GM12864 (cell line): ENCODE data around the gene KAT2B.

Source experiments
- DNase-seq: peaks from one replicate; pipeline ENCODE4 v3.0.0-alpha.2; 2011; ENCODE audit warnings: low read depth
- H3K4me3 ChIP-seq: 2 replicates; pipeline ENCODE4 v1.5.1; 2011; ENCODE audit warnings: mild to moderate bottlenecking, low read depth, low read length, control low read depth
- TF ChIP-seq, protein P1 (sequence below): IDR thresholded peaks from 2 replicates; pipeline ENCODE4 v1.5.1; 2011; ENCODE audit warnings: low read depth, mild to moderate bottlenecking, moderate library complexity, low read length, control low read depth, inconsistent platforms; ENCODE audit errors: missing control alignments

KAT2B gene

DNA sequence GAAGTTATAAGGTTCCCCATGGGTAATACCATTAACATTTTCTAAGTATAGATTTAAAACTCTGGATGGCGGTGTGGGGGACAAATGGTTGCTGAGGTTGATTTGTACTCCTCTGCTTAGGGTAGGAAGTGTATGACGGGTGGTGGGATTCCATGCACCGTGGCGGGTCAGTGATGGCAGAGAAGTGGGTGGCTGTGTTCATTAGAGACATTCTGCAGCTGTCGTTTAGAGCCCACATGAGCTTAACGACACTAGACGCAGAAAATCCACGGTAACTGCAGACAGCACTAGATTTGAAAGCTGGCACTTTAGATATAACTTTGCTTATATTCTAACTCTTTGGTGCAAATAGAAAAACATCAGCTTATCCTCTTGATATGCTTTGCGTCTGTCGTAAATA, 108.2 kb downstream of the KAT2B start:
- TF ChIP-seq, protein P1, sequence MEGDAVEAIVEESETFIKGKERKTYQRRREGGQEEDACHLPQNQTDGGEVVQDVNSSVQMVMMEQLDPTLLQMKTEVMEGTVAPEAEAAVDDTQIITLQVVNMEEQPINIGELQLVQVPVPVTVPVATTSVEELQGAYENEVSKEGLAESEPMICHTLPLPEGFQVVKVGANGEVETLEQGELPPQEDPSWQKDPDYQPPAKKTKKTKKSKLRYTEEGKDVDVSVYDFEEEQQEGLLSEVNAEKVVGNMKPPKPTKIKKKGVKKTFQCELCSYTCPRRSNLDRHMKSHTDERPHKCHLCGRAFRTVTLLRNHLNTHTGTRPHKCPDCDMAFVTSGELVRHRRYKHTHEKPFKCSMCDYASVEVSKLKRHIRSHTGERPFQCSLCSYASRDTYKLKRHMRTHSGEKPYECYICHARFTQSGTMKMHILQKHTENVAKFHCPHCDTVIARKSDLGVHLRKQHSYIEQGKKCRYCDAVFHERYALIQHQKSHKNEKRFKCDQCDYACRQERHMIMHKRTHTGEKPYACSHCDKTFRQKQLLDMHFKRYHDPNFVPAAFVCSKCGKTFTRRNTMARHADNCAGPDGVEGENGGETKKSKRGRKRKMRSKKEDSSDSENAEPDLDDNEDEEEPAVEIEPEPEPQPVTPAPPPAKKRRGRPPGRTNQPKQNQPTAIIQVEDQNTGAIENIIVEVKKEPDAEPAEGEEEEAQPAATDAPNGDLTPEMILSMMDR = no peak
- no peak overlapping the region for H3K4me3 ChIP-seq
- DNase-seq = no peak

DNA sequence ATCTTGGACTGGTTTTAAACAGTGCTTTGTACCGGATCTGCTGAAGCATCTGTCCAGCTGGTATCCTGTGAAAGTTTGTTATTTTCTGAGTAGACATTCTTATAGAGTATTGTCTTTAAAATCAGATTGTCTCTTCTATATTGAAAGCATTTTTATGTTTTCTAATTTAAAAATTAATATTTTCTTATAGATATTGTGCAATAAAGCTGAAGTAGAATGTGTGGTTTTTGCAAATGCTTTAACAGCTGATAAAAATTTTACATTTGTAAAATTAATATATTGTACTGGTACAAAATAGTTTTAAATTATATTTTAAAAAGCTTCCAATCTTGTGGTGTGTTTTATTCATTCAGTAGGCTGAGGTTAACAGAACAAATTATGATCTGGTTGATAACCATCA, 113.8 kb downstream of the KAT2B start:
- TF ChIP-seq, protein P1 = no peak
- DNase-seq = no peak
- H3K4me3 ChIP-seq = no peak overlapping the region

DNA sequence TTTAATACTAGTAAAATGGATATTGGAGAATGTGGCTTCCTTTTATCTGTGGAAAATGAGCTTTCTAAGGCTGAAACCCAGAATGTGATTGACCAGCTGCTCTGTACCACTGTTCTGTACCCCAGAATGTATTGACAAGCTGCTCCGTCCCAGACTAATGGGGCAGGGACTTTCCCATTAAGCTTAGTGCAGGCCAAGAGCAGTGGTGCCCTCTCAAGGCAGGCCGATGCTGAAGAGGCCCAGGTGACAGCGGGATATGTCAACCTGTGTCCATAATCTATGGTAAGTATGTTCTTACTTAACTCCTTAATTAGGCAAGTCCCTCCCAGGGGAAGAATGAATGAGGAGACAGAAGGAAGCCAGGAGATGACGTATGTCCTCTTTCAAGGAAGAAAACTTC, 114.7 kb downstream of the KAT2B start:
- TF ChIP-seq, protein P1 = no peak
- no peak for DNase-seq
- H3K4me3 ChIP-seq = no peak overlapping the region

DNA sequence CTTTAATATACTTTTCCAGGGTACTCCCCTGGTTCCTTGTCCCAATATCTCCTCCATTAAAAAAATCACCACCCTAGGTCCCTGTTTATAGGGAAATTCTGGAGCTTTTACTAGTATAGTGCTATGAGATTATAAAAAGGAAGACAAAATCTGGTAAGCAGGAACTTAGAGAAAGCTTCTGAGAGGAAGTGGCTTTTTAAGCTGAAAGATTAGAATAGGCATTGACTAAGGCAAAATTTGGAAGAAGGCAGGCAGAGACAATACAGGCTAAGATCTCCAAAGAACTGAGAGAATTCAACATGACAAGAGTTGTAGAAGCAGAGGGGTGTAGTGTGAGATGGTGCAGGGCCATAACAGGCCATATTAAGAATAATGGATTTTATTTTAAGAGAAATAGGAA, 120.0 kb downstream of the KAT2B start:
- TF ChIP-seq, protein P1 = no peak
- no peak for DNase-seq

DNA sequence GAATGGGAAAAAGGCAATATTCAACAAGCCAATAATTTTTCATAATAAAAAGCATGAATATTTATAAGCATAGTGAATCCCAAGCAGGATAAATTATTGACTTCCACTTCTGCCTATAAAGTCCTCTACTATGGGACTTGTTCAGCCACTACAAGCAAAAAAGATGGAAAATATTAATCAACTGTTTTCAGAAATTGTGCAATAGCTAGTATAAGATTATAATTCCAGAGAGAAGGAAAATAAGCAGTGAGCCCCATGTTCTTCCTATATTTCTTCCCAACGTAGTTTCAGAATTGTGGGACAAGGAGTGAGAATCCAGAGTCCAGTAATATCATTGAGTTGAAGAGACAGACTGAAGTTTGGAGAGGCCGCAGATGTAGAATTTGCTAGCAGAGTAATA, 121.5 kb downstream of the KAT2B start:
- no peak for DNase-seq
- TF ChIP-seq, protein P1 = no peak
- H3K4me3 ChIP-seq = no peak overlapping the region

More for the DNA sequence above, 120.0 kb downstream of the KAT2B start:
- H3K4me3 ChIP-seq = no peak overlapping the region

DNA sequence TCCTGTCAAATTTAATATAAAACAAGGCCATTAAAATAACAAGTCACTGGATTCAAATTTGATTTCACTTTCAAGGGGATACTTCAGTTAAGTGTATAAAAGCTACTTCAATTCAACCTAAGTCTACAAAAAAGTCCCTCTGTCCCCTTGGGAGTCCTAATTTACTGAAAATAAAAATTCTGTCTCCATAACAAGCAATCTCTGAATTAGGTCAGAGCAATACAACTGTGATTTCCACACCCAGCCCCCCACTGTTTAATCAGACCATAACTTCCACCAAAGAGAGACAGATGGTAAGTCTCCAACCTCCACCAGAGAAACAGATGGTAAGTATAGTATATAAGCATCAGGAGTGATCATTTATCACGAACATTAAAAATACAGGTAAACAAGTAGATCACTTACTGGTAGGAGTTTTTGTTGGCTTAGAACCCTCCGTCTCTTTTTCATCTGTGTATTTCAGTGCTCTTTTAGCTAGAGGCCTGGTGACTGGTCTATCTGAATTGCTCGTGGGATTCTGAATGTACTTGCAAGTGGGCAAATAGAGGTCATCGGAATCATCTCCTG, 133.7 kb downstream of the KAT2B start:
- H3K4me3 ChIP-seq = no peak overlapping the region
- DNase-seq = no peak
- TF ChIP-seq, protein P1 = no peak

DNA sequence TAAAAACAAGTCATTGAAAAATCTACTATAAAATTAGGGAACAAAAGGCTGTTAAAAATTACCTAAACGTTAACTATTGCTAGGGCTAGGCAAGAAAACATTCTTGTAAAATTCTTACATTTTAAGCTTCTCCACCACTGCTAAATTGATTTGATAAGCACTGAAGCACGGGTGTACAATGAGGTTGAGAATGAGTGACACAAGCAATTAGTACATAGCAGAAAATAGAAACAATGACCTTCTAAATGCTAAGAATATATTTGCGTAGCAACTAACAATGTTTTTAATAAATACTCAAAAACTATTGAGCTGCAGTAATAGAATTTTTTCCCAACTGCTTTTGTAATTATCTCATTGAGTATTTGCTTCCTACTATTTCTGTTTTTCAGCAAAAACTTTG, 141.0 kb downstream of the KAT2B start:
- no peak overlapping the region for H3K4me3 ChIP-seq
- TF ChIP-seq, protein P1 = no peak
- DNase-seq = no peak
